Measurements from ENCODE around the gene WHRN. TPM values are rescaled to one million over a fixed set of nuclear protein-coding genes. Genes with fewer than 3 reads are reported as not detected.

Gene WHRN
- total RNA-seq, 1 donor from 2014 or later = 0.80 TPM

- H3K4me3 ChIP-seq = no peak overlapping the region
Observed at GRCh38 chr9:114467910-114468309, 37.4 kb downstream of the WHRN start.

GRCh38 chr9:114467226-114467750, 38.0 kb downstream of the WHRN start:
- Histone ChIP-seq H3K36me3 (no peaks in the 10 kb centered on the region), H3K4me3 (no peak overlapping the region), H3K9me3 (replicated peaks) (peaks cover 11% of the 10 kb centered on the region), H3K27me3 (ENCODE audit: low read depth) (peaks cover 17% of the 10 kb centered on the region), H3K4me1 (no peaks in the 10 kb centered on the region), H3K27ac (replicated peaks) (no peak overlapping the region)
- no peak for DNase-seq
- no peak for TF ChIP-seq CTCF (IDR thresholded peaks at IDR 0.05; ENCODE audit: borderline replicate concordance)
- intact Hi-C loops (cut with micrococcal nuclease) = no loop called here

More at GRCh38 chr9:114467910-114468309, 37.4 kb downstream of the WHRN start:
- no peak for TF ChIP-seq CTCF (IDR thresholded peaks at IDR 0.05; ENCODE audit: borderline replicate concordance)
- Histone ChIP-seq H3K27ac (replicated peaks) (no peak overlapping the region), H3K4me1 (no peaks in the 10 kb centered on the region), H3K27me3 (ENCODE audit: low read depth) (peaks cover 17% of the 10 kb centered on the region), H3K9me3 (replicated peaks) (peaks cover 11% of the 10 kb centered on the region), H3K36me3 (no peaks in the 10 kb centered on the region)
- no peak for DNase-seq
- intact Hi-C loops (cut with micrococcal nuclease) = no loop called here

GRCh38 chr9:114465906-114466900, 39.1 kb downstream of the WHRN start:
- Histone ChIP-seq H3K4me3 (no peak overlapping the region), H3K27me3 (ENCODE audit: low read depth) (peaks cover 10% of the 10 kb centered on the region), H3K36me3 (no peaks in the 10 kb centered on the region), H3K9me3 (replicated peaks) (peaks cover 11% of the 10 kb centered on the region), H3K27ac (replicated peaks) (no peak overlapping the region), H3K4me1 (no peaks in the 10 kb centered on the region)
- intact Hi-C loops (cut with micrococcal nuclease) = no loop called here
- TF ChIP-seq CTCF (IDR thresholded peaks at IDR 0.05; ENCODE audit: borderline replicate concordance) = no peak
- DNase-seq = no peak

GRCh38 chr9:114465417-114465816, 39.9 kb downstream of the WHRN start:
- H3K9me3 ChIP-seq (replicated peaks) = peaks cover 11% of the 10 kb centered on the region
- H3K4me3 ChIP-seq = no peak overlapping the region
- no peaks in the 10 kb centered on the region for H3K36me3 ChIP-seq
- H3K4me1 ChIP-seq = no peaks in the 10 kb centered on the region
- H3K27me3 ChIP-seq (ENCODE audit: low read depth) = peaks cover 10% of the 10 kb centered on the region
- intact Hi-C loops (cut with micrococcal nuclease) = no loop called here
- no peak overlapping the region for H3K27ac ChIP-seq (replicated peaks)
- DNase-seq = no peak
- TF ChIP-seq CTCF (IDR thresholded peaks at IDR 0.05; ENCODE audit: borderline replicate concordance) = no peak

- DNase-seq = no peak
- no peak for TF ChIP-seq CTCF (IDR thresholded peaks at IDR 0.05; ENCODE audit: borderline replicate concordance)
- Histone ChIP-seq H3K27ac (replicated peaks) (no peak overlapping the region), H3K27me3 (ENCODE audit: low read depth) (peaks cover 10% of the 10 kb centered on the region), H3K36me3 (no peaks in the 10 kb centered on the region), H3K4me1 (no peaks in the 10 kb centered on the region), H3K4me3 (no peak overlapping the region), H3K9me3 (replicated peaks) (peaks cover 2% of the 10 kb centered on the region)
- intact Hi-C loops (cut with micrococcal nuclease) = no loop called here
Observed at GRCh38 chr9:114464281-114465051, 40.8 kb downstream of the WHRN start.
